Transverse colon (tissue), 4 donors: ENCODE data around the gene CKB.
A peak's percentile ranks its signal among the peaks of the same experiment; 100 is the strongest.

Experiments used
- EP300 ChIP-seq: sonication (generic); formaldehyde crosslinking; IDR thresholded peaks from one replicate; pipeline ENCODE4 v1.6.1; 2017; ENCODE audit warnings: antibody characterized with exemption, low read depth
- POLR2A ChIP-seq: fragments of 450-650 bp; IDR thresholded peaks from one replicate; pipeline ENCODE4 v1.6.1; 2016; ENCODE audit warnings: antibody characterized with exemption, mild to moderate bottlenecking, moderate library complexity
- POLR2AphosphoS5 ChIP-seq, 3 donors: sonication (generic); formaldehyde crosslinking; IDR thresholded peaks; one replicate each; pipeline ENCODE4 v1.6.1; 2016; ENCODE audit warnings: antibody characterized with exemption in 3 of 3
- TF ChIP-seq, protein P1 (sequence below), 5 experiments: fragments of 200-600 bp in 3 of 5; fragments of 450-650 bp in 2 of 5; sonication (generic) in 3 of 5; IDR thresholded peaks; 1 replicate in 2 of 5; 2 replicates in 3 of 5; pipeline ENCODE4 v1.5.1; 2016 to 2017; ENCODE audit warnings: antibody characterized with exemption in 5 of 5, inconsistent platforms in 3 of 5, mild to moderate bottlenecking in 2 of 5, moderate library complexity in 1 of 5

DNA sequence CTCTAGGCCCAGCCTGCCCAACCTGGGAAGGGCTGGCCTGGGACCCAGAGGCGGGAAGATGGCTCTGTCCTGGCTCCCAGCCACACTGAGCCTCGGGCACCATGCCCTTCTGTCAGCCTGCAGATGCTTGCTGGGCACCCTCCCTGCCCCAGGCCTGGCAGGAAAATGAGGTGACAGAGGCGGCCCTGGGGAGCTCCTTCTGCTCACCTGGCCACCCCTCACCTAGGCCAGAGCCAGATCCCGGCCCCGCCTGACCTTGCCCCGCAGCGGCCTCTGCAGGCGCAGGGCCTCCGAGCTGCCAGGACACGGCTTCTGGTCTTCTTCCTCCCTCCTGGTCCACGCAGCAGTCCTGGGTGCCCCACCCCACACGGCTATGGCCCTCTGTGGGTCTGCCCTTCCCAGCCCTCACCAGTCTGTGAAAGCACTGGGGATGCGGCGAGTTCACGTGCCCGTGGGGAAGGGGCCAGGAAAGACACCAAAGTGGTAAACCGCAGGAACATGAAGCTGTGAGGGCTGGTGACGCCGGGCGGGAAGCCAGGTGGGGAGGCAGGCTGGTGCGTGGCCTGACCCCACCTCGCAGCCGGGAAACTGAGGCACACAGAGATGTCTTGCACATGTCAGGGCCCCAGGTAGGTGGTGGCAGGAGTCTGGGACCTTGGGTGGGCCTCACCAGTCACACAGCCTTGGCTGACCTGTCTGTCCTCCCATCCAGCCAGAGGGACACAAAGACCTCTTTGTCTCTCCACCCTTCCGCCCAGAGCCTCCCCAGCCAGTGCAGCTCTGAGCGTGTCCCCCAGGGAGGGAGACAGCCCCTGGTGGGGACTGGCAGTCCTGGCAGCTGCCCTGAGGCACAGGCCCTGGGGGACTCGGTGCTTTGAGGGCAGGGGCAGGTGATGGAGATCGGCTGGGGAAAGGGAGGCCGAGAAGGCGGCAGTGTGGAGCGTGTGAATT, 27.0 kb upstream of the CKB start:
- TF ChIP-seq, protein P1, sequence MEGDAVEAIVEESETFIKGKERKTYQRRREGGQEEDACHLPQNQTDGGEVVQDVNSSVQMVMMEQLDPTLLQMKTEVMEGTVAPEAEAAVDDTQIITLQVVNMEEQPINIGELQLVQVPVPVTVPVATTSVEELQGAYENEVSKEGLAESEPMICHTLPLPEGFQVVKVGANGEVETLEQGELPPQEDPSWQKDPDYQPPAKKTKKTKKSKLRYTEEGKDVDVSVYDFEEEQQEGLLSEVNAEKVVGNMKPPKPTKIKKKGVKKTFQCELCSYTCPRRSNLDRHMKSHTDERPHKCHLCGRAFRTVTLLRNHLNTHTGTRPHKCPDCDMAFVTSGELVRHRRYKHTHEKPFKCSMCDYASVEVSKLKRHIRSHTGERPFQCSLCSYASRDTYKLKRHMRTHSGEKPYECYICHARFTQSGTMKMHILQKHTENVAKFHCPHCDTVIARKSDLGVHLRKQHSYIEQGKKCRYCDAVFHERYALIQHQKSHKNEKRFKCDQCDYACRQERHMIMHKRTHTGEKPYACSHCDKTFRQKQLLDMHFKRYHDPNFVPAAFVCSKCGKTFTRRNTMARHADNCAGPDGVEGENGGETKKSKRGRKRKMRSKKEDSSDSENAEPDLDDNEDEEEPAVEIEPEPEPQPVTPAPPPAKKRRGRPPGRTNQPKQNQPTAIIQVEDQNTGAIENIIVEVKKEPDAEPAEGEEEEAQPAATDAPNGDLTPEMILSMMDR (IDR thresholded peaks at IDR 0.05) = peak in 1 of 5 experiments; percentile 8
- TF ChIP-seq POLR2A (no peak), POLR2AphosphoS5 (IDR thresholded peaks at IDR 0.05) (no peak), EP300 (no peak)
